SK-N-SH (cell line): ENCODE measurements around the gene KNCN. TPM values are rescaled to one million over a fixed set of nuclear protein-coding genes. Genes with fewer than 3 reads are reported as not detected.

Experiments used
- CTCF ChIA-PET: fragments of 300-600, 350-600 bp; formaldehyde crosslinking; extraction: SDS; loops from one replicate; lab custom pipeline; 2021; lab: Yijun Ruan, JAX
- POLR2A ChIA-PET: fragments of 350-600 bp; sonication (Branson Sonifier 250); formaldehyde crosslinking; extraction: SDS; loops from one replicate; lab custom pipeline; 2020; ENCODE audit warnings: antibody characterized with exemption, inconsistent platforms; lab: Yijun Ruan, JAX
- DNase-seq: peaks from one replicate; pipeline ENCODE4 v3.0.0; 2012
- H2AFZ ChIP-seq: fragments of 200-600 bp; sonication (generic); 2 replicates; pipeline ENCODE4 v1.8.1; 2016; ENCODE audit warnings: antibody characterized with exemption, mild to moderate bottlenecking, low read depth
- H3F3A ChIP-seq: fragments of 200-600 bp; sonication (generic); replicated peaks from 2 replicates; pipeline ENCODE3; 2016; ENCODE audit warnings: antibody characterized with exemption, mild to moderate bottlenecking; ENCODE audit not compliant: insufficient read depth
- H3K27ac ChIP-seq, 2 experiments: fragments of 200-500 bp in 1 of 2; fragments of 200-600 bp in 1 of 2; sonication (Bioruptor generic) in 1 of 2; sonication (generic), shearing (Covaris generic) in 1 of 2; 2 replicates each; pipeline versions ENCODE4 v1.5.1 to v1.6.1; 2014 to 2016; ENCODE audit warnings: low read depth in 2 of 2, inconsistent platforms in 1 of 2, low read length in 1 of 2, mild to moderate bottlenecking in 1 of 2, mixed read lengths in 1 of 2
- H3K27me3 ChIP-seq: fragments of 200-600 bp; sonication (generic), shearing (Covaris generic); 2 replicates; pipeline ENCODE4 v1.6.1; 2016; ENCODE audit warnings: mixed run types; ENCODE audit not compliant: insufficient read depth
- H3K36me3 ChIP-seq, 2 experiments: fragments of 200-500 bp in 1 of 2; fragments of 200-600 bp in 1 of 2; sonication (Bioruptor generic) in 1 of 2; sonication (generic) in 1 of 2; replicated peaks in 1 of 2; 2 replicates each; pipeline versions ENCODE3 to v1.5.1; 2014 to 2016; ENCODE audit warnings: low read length in 1 of 2, mild to moderate bottlenecking in 1 of 2; ENCODE audit not compliant: insufficient read depth in 2 of 2, control insufficient read depth in 1 of 2
- H3K4me1 ChIP-seq, 2 experiments: fragments of 200-500 bp in 1 of 2; fragments of 200-600 bp in 1 of 2; sonication (Bioruptor generic) in 1 of 2; sonication (generic), shearing (Covaris generic) in 1 of 2; 2 replicates each; pipeline versions ENCODE4 v1.5.1 to v1.6.1; 2014 to 2016; ENCODE audit warnings: low read depth in 1 of 2, low read length in 1 of 2, mixed run types in 1 of 2; ENCODE audit not compliant: insufficient read depth in 2 of 2, control insufficient read depth in 1 of 2
- H3K4me2 ChIP-seq: fragments of 200-600 bp; sonication (generic), shearing (Covaris generic); 2 replicates; pipeline ENCODE4 v1.6.1; 2017; ENCODE audit warnings: mixed run types
- H3K4me3 ChIP-seq, 2 experiments: fragments of 200-500 bp in 1 of 2; fragments of 200-600 bp in 1 of 2; sonication (Bioruptor generic) in 1 of 2; sonication (generic), shearing (Covaris generic) in 1 of 2; 2 replicates each; pipeline versions ENCODE4 v1.5.1 to v1.8.1; 2014 to 2016; ENCODE audit warnings: low read depth in 2 of 2, inconsistent platforms in 1 of 2, low read length in 1 of 2, mild to moderate bottlenecking in 1 of 2, mixed read lengths in 1 of 2, moderate library complexity in 1 of 2
- H3K79me2 ChIP-seq: fragments of 200-600 bp; sonication (generic); 2 replicates; pipeline ENCODE4 v1.8.1; 2017; ENCODE audit warnings: mild to moderate bottlenecking; ENCODE audit not compliant: insufficient read depth
- H3K9ac ChIP-seq: fragments of 200-600 bp; sonication (generic); 2 replicates; pipeline ENCODE4 v1.6.1; 2017; ENCODE audit warnings: mixed run types
- H3K9me2 ChIP-seq: fragments of 200-600 bp; sonication (generic); 2 replicates; pipeline ENCODE4 v1.6.1; 2017; ENCODE audit warnings: mixed run types
- H3K9me3 ChIP-seq: fragments of 200-600 bp; sonication (generic); 2 replicates; pipeline ENCODE4 v1.6.1; 2017; ENCODE audit warnings: mixed run types, mild to moderate bottlenecking, moderate library complexity
- H4K20me1 ChIP-seq: fragments of 200-600 bp; sonication (generic); 2 replicates; pipeline ENCODE4 v1.6.1; 2017; ENCODE audit warnings: mild to moderate bottlenecking, mixed run types; ENCODE audit not compliant: insufficient read depth
- CHD2 ChIP-seq: fragments of 150-350 bp; IDR thresholded peaks from 2 replicates; pipeline ENCODE4 v1.6.1; 2018; ENCODE audit warnings: low read length; ENCODE audit not compliant: partially characterized antibody
- GABPA ChIP-seq: IDR thresholded peaks from 2 replicates; pipeline ENCODE4 v1.4.0; 2012; ENCODE audit warnings: low read depth, mild to moderate bottlenecking
- JUND ChIP-seq: IDR thresholded peaks from 2 replicates; pipeline ENCODE4 v1.4.0; 2012
- MAX ChIP-seq: IDR thresholded peaks from 2 replicates; pipeline ENCODE4 v1.4.0; 2012; ENCODE audit warnings: low read depth
- NRF1 ChIP-seq: IDR thresholded peaks from 2 replicates; pipeline ENCODE4 v1.6.1; 2012; ENCODE audit warnings: low read depth, mild to moderate bottlenecking, low read length
- PBX3 ChIP-seq: IDR thresholded peaks from 2 replicates; pipeline ENCODE4; 2012
- RXRA ChIP-seq: IDR thresholded peaks from 2 replicates; pipeline ENCODE4 v1.4.0; 2012; ENCODE audit warnings: low read depth, mild to moderate bottlenecking, borderline replicate concordance
- TEAD4 ChIP-seq: IDR thresholded peaks from 2 replicates; pipeline ENCODE4 v1.4.0; 2012; ENCODE audit warnings: mild to moderate bottlenecking, borderline replicate concordance; ENCODE audit not compliant: insufficient read depth
- WGBS: methylation state at CpG from one replicate; pipeline ENCODE4 v1.1.6; 2017; ENCODE audit warnings: low lambda C conversion rate; 5-methylcytosine and 5-hydroxymethylcytosine counted together
- polyA plus RNA-seq, 3 experiments: library from polyadenylated mRNA; depleted of rRNA; stranded (reverse); fragments of >200 nt; gene quantifications; 2 replicates each; pipeline ENCODE4 v1.2.3, GENCODE V29; 2012
- TF ChIP-seq, protein P1 (sequence below): fragments of 150-350 bp; IDR thresholded peaks from 2 replicates; pipeline ENCODE4 v1.6.1; 2016; ENCODE audit warnings: mild to moderate bottlenecking, low read depth, low read length
- TF ChIP-seq, protein P2 (sequence below): IDR thresholded peaks from 2 replicates; pipeline ENCODE4 v1.6.1; 2012; ENCODE audit warnings: mild to moderate bottlenecking, low read depth, low read length, moderate library complexity
- TF ChIP-seq, protein P3 (sequence below): IDR thresholded peaks from 2 replicates; pipeline ENCODE4 v1.4.0; 2012; ENCODE audit warnings: low read depth, borderline replicate concordance

The KNCN gene
- polyA plus RNA-seq, 1 of the 3 experiments (the other 2 are of a cell fraction) = not detected

DNA sequence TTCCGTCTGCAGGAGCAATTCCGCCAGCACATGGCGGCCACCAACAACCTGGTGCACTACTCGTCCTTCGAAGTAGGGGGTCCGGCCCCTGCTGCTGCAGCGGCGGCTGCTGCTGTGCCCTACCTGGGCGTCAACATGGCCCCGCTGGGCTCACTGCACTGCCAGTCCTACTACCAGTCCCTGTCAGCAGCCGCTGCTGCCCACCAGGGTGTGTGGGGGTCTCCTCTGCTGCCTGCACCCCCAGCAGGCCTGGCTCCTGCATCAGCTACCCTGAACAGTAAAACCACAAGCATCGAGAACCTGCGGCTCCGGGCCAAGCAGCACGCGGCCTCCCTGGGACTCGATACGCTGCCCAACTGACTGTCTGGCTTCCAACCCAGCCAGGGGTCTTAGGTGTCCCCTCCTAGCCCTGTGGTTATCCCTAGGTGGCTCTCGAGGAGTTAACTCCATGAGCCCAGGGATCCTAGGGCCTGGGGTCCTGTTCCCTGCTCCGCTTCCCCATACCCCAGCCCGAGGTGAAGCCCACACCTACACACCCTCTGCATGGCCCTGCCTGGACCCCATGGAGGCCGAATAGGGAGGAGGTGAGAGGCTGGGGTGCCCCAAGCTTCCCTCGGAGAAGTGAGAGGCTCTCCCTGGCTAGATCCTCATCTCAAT is 39.2 kb downstream of the KNCN start:
- ChIA-PET CTCF (interaction anchor here (0.9 to 2.5 kb wide), 7 partner anchors 12 to 65 kb away, joined by 3 to 9 read pairs (median 5); no protein-coding TSS in a partner anchor), POLR2A (no interaction called here)
- WGBS = 87% methylated on average over 13 of the region's 23 CpGs
- H3K36me3 ChIP-seq = no peaks in the 10 kb centered on the region
- no peak for TF ChIP-seq NRF1
- no peak for TF ChIP-seq PBX3
- no peak for TF ChIP-seq TEAD4
- TF ChIP-seq JUND = no peak
- TF ChIP-seq, protein P1, sequence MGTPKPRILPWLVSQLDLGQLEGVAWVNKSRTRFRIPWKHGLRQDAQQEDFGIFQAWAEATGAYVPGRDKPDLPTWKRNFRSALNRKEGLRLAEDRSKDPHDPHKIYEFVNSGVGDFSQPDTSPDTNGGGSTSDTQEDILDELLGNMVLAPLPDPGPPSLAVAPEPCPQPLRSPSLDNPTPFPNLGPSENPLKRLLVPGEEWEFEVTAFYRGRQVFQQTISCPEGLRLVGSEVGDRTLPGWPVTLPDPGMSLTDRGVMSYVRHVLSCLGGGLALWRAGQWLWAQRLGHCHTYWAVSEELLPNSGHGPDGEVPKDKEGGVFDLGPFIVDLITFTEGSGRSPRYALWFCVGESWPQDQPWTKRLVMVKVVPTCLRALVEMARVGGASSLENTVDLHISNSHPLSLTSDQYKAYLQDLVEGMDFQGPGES = no peak
- TF ChIP-seq, protein P2, sequence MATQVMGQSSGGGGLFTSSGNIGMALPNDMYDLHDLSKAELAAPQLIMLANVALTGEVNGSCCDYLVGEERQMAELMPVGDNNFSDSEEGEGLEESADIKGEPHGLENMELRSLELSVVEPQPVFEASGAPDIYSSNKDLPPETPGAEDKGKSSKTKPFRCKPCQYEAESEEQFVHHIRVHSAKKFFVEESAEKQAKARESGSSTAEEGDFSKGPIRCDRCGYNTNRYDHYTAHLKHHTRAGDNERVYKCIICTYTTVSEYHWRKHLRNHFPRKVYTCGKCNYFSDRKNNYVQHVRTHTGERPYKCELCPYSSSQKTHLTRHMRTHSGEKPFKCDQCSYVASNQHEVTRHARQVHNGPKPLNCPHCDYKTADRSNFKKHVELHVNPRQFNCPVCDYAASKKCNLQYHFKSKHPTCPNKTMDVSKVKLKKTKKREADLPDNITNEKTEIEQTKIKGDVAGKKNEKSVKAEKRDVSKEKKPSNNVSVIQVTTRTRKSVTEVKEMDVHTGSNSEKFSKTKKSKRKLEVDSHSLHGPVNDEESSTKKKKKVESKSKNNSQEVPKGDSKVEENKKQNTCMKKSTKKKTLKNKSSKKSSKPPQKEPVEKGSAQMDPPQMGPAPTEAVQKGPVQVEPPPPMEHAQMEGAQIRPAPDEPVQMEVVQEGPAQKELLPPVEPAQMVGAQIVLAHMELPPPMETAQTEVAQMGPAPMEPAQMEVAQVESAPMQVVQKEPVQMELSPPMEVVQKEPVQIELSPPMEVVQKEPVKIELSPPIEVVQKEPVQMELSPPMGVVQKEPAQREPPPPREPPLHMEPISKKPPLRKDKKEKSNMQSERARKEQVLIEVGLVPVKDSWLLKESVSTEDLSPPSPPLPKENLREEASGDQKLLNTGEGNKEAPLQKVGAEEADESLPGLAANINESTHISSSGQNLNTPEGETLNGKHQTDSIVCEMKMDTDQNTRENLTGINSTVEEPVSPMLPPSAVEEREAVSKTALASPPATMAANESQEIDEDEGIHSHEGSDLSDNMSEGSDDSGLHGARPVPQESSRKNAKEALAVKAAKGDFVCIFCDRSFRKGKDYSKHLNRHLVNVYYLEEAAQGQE = no peak
- no peak for TF ChIP-seq MAX
- TF ChIP-seq GABPA = no peak
- no peak for TF ChIP-seq CHD2
- no peak for TF ChIP-seq RXRA
- TF ChIP-seq, protein P3, sequence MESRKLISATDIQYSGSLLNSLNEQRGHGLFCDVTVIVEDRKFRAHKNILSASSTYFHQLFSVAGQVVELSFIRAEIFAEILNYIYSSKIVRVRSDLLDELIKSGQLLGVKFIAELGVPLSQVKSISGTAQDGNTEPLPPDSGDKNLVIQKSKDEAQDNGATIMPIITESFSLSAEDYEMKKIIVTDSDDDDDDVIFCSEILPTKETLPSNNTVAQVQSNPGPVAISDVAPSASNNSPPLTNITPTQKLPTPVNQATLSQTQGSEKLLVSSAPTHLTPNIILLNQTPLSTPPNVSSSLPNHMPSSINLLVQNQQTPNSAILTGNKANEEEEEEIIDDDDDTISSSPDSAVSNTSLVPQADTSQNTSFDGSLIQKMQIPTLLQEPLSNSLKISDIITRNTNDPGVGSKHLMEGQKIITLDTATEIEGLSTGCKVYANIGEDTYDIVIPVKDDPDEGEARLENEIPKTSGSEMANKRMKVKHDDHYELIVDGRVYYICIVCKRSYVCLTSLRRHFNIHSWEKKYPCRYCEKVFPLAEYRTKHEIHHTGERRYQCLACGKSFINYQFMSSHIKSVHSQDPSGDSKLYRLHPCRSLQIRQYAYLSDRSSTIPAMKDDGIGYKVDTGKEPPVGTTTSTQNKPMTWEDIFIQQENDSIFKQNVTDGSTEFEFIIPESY = no peak
- H3K4me2 ChIP-seq = no peak overlapping the region
- no peaks in the 10 kb centered on the region for H4K20me1 ChIP-seq
- H3K4me3 ChIP-seq = no peak overlapping the region
- no peak for DNase-seq
- no peak overlapping the region for H3K27ac ChIP-seq
- no peaks in the 10 kb centered on the region for H3K79me2 ChIP-seq
- no peak overlapping the region for H3K9ac ChIP-seq
- H3F3A ChIP-seq = no peaks in the 10 kb centered on the region
- no peaks in the 10 kb centered on the region for H3K27me3 ChIP-seq
- peaks cover 0 to 8% of the 10 kb centered on the region in 2 experiments; a peak in 1 of 4 replicates for H3K4me1 ChIP-seq
- no peak overlapping the region for H2AFZ ChIP-seq
- no peaks in the 10 kb centered on the region for H3K9me3 ChIP-seq
- H3K9me2 ChIP-seq = no peaks in the 10 kb centered on the region
